MM.1S (cell line): ENCODE results near the gene CD82.

Experiments used
- CTCF ChIP-seq: fragments of 300-600 bp; sonication (generic); IDR thresholded peaks from 2 replicates; pipeline ENCODE4 v1.5.1; 2016; ENCODE audit warnings: antibody characterized with exemption, low read length, mixed read lengths
- EZH2 ChIP-seq: fragments of 300-600 bp; sonication (generic); optimal IDR thresholded peaks from 2 replicates; pipeline ENCODE3; 2017; ENCODE audit warnings: low read depth, mild to moderate bottlenecking, antibody characterized with exemption, low read length, mixed read lengths

DNA sequence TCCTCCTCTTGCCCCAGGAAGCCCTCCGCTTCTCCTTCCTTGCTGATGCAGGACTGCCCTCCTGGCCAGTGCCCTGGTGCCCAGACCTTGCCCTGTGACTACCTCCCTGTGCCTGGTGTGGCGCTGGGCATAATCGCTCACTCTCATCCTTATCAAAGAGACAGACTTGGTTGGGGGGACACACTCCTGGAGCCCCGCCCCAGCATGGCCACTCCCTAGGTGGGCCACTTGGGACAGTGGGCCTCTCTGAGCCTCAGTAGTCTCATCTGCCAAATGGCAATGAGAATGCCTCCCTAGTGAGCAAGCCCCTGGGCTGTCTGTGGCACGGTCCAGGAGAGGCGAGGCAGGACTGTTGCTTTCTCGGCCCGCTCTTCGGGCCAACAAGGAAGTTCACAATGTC, 88.6 kb downstream of the CD82 start:
- TF ChIP-seq CTCF (no peak), EZH2 (no peak)
